Measurements from ENCODE around the gene TCOF1.

TCOF1 gene

GRCh38 chr5:150408231-150408943 lies 50.9 kb downstream of the TCOF1 start:
- DNase-seq (ENCODE audit: low spot score) = no peak
- no peak for TF ChIP-seq CTCF (conservative IDR thresholded peaks at IDR 0.05; ENCODE audit: low read depth)
- ChIA-PET POLR2A (ENCODE audit: low non-redundant PET) (no interaction called here), CTCF (interaction anchor here (0.6 kb wide), 1 partner anchor 1063 kb away, joined by 5 read pairs; the partner anchor contains the start of gene GRPEL2)
- H3K27ac ChIP-seq = no peak overlapping the region

- POLR2A ChIA-PET (ENCODE audit: low non-redundant PET) = no interaction called here
- DNase-seq (ENCODE audit: low spot score) = peak; percentile 99
- no peak overlapping the region for H3K27ac ChIP-seq
- CTCF ChIA-PET = interaction anchor here (0.7 to 2.0 kb wide), 2 partner anchors 26 to 65 kb away, joined by 3 to 9 read pairs; no protein-coding TSS in a partner anchor
- no peak for TF ChIP-seq CTCF (conservative IDR thresholded peaks at IDR 0.05; ENCODE audit: low read depth)
Measured at GRCh38 chr5:150409638-150410523, 52.4 kb downstream of the TCOF1 start.

GRCh38 chr5:150410524-150411244 lies 53.2 kb downstream of the TCOF1 start:
- TF ChIP-seq CTCF (conservative IDR thresholded peaks at IDR 0.05; ENCODE audit: low read depth) = no peak
- ChIA-PET CTCF (interaction anchor here (0.6 to 2.0 kb wide), 4 partner anchors 26 to 205 kb away, joined by 3 to 9 read pairs (median 4); partner anchors contain the start of gene ARSI), POLR2A (ENCODE audit: low non-redundant PET) (interaction anchor here (0.6 kb wide), 1 partner anchor 388 kb away, joined by 6 read pairs; no protein-coding TSS in a partner anchor)
- DNase-seq (ENCODE audit: low spot score) = peak; percentile 89
- no peak overlapping the region for H3K27ac ChIP-seq

- CTCF ChIA-PET = interaction anchor here (0.7 to 2.0 kb wide), 2 partner anchors 25 to 109 kb away, joined by 4 to 9 read pairs; partner anchors contain the start of gene ARSI
- DNase-seq (ENCODE audit: low spot score) = no peak
- POLR2A ChIA-PET (ENCODE audit: low non-redundant PET) = no interaction called here
- no peak for TF ChIP-seq CTCF (conservative IDR thresholded peaks at IDR 0.05; ENCODE audit: low read depth)
- no peak overlapping the region for H3K27ac ChIP-seq
Measured at GRCh38 chr5:150411245-150411979, 53.9 kb downstream of the TCOF1 start.

- CTCF ChIA-PET = interaction anchor here (2.0 kb wide), 1 partner anchor 24 kb away, joined by 9 read pairs; no protein-coding TSS in a partner anchor
- H3K27ac ChIP-seq = no peak within 1 kb of the TSS
- peak; percentile 84 for DNase-seq (ENCODE audit: low spot score)
- no peak for TF ChIP-seq CTCF (conservative IDR thresholded peaks at IDR 0.05; ENCODE audit: low read depth)
- POLR2A ChIA-PET (ENCODE audit: low non-redundant PET) = no interaction called here
Measured at GRCh38 chr5:150412319-150413175, 55.0 kb downstream of the TCOF1 start, which contains the start of gene CD74. CD74 (minus strand) TSS chr5:150412910; CDS start chr5:150412749, 161 bp downstream.
